Measurements from ENCODE around the gene RRP8. TPM values are rescaled to one million over a fixed set of nuclear protein-coding genes. Genes with fewer than 3 reads are reported as not detected.

Gene RRP8
- total and polyA plus RNA-seq, 2 donors (not counting 1 experiment from before 2014, with no cell fraction given): 8.6 to 29.4 TPM

- H3K4me1 Mint-ChIP-seq: no peaks in the 10 kb centered on the region
- no peaks in the 10 kb centered on the region for H3K9me3 Mint-ChIP-seq (ENCODE audit: insufficient read depth)
- ChIA-PET POLR2A (no interaction called here), CTCF (interaction anchor here (1.2 to 2.3 kb wide), 2 partner anchors 17 to 20 kb away, joined by 3 to 9 read pairs; no protein-coding TSS in a partner anchor)
- Histone ChIP-seq H4K20me1 (ENCODE audit: control insufficient read depth, insufficient read depth, low read length, poor library complexity, severe bottlenecking) (no peaks in the 10 kb centered on the region), H3K27ac (ENCODE audit: low read length in 2 of 2) (no peak overlapping the region), H3K27me3 (replicated peaks in 1 of 4; ENCODE audit: control extremely low read depth in 1 of 4, control insufficient read depth in 3 of 4, insufficient read depth in 4 of 4, low read length in 3 of 4) (no peaks in the 10 kb centered on the region), H3K4me1 (ENCODE audit: control insufficient read depth in 2 of 2, insufficient read depth in 2 of 2, low read length in 2 of 2) (no peaks in the 10 kb centered on the region), H3K4me2 (replicated peaks; ENCODE audit: low read depth, low read length, poor library complexity, severe bottlenecking) (no peak overlapping the region), H3K4me3 (ENCODE audit: control extremely low read depth in 1 of 5, extremely low read depth in 1 of 5, insufficient read depth in 1 of 5, low read depth in 2 of 5, low read length in 4 of 5) (no peak overlapping the region), H3K9me3 (ENCODE audit: control extremely low read depth in 1 of 3, control insufficient read depth in 2 of 3, insufficient read depth in 1 of 3, low read length in 2 of 3) (no peaks in the 10 kb centered on the region), H2AFZ (ENCODE audit: insufficient read depth, low read depth, low read length, poor library complexity, severe bottlenecking) (no peak overlapping the region), H3K36me3 (replicated peaks in 1 of 2; ENCODE audit: control extremely low read depth in 1 of 2, control insufficient read depth in 1 of 2, extremely low read depth in 1 of 2, insufficient read depth in 2 of 2, low read length in 1 of 2) (no peaks in the 10 kb centered on the region), H3K9ac (ENCODE audit: low read length) (no peak overlapping the region), H3K79me2 (ENCODE audit: control insufficient read depth, insufficient read depth, low read length) (no peaks in the 10 kb centered on the region)
- WGBS (ENCODE audit: insufficient coverage): 95% methylated on average over 2 of the region's 3 CpGs
- no peak for TF ChIP-seq CTCF (IDR thresholded peaks at IDR 0.05)
- no peak for TF ChIP-seq EZH2 (IDR thresholded peaks at IDR 0.05; ENCODE audit: borderline replicate concordance, insufficient read depth, low read depth, low read length, poor library complexity, severe bottlenecking)
- no peaks in the 10 kb centered on the region for H3K27me3 Mint-ChIP-seq
- no peak for ATAC-seq (ENCODE audit: low read depth)
- intact Hi-C loops (cut with micrococcal nuclease): no loop called here
- H3K4me3 Mint-ChIP-seq: no peak overlapping the region
- DNase-seq: no peak
- H3K27ac Mint-ChIP-seq: no peak overlapping the region
Measured at GRCh38 chr11:6548641-6549040, 54.8 kb downstream of the RRP8 start.

GRCh38 chr11:6548121-6548520, 55.3 kb downstream of the RRP8 start:
- Histone ChIP-seq H3K4me2 (replicated peaks; ENCODE audit: low read depth, low read length, poor library complexity, severe bottlenecking) (no peak overlapping the region), H3K9me3 (ENCODE audit: control extremely low read depth in 1 of 3, control insufficient read depth in 2 of 3, insufficient read depth in 1 of 3, low read length in 2 of 3) (no peaks in the 10 kb centered on the region), H3K4me1 (ENCODE audit: control insufficient read depth in 2 of 2, insufficient read depth in 2 of 2, low read length in 2 of 2) (no peaks in the 10 kb centered on the region), H3K27me3 (replicated peaks in 1 of 4; ENCODE audit: control extremely low read depth in 1 of 4, control insufficient read depth in 3 of 4, insufficient read depth in 4 of 4, low read length in 3 of 4) (no peaks in the 10 kb centered on the region), H3K79me2 (ENCODE audit: control insufficient read depth, insufficient read depth, low read length) (no peaks in the 10 kb centered on the region), H4K20me1 (ENCODE audit: control insufficient read depth, insufficient read depth, low read length, poor library complexity, severe bottlenecking) (no peaks in the 10 kb centered on the region), H3K36me3 (replicated peaks in 1 of 2; ENCODE audit: control extremely low read depth in 1 of 2, control insufficient read depth in 1 of 2, extremely low read depth in 1 of 2, insufficient read depth in 2 of 2, low read length in 1 of 2) (no peaks in the 10 kb centered on the region), H3K4me3 (ENCODE audit: control extremely low read depth in 1 of 5, extremely low read depth in 1 of 5, insufficient read depth in 1 of 5, low read depth in 2 of 5, low read length in 4 of 5) (no peak overlapping the region), H3K27ac (ENCODE audit: low read length in 2 of 2) (no peak overlapping the region), H3K9ac (ENCODE audit: low read length) (no peak overlapping the region), H2AFZ (ENCODE audit: insufficient read depth, low read depth, low read length, poor library complexity, severe bottlenecking) (no peak overlapping the region)
- H3K4me1 Mint-ChIP-seq: no peaks in the 10 kb centered on the region
- no peak for TF ChIP-seq EZH2 (IDR thresholded peaks at IDR 0.05; ENCODE audit: borderline replicate concordance, insufficient read depth, low read depth, low read length, poor library complexity, severe bottlenecking)
- no peak for TF ChIP-seq CTCF (IDR thresholded peaks at IDR 0.05)
- no peaks in the 10 kb centered on the region for H3K27me3 Mint-ChIP-seq
- no peak for ATAC-seq (ENCODE audit: low read depth)
- H3K9me3 Mint-ChIP-seq (ENCODE audit: insufficient read depth): no peaks in the 10 kb centered on the region
- H3K4me3 Mint-ChIP-seq: no peak overlapping the region
- ChIA-PET POLR2A (no interaction called here), CTCF (interaction anchor here (1.2 to 2.3 kb wide), 2 partner anchors 17 to 20 kb away, joined by 3 to 9 read pairs; no protein-coding TSS in a partner anchor)
- intact Hi-C loops (cut with micrococcal nuclease): no loop called here
- H3K27ac Mint-ChIP-seq: no peak overlapping the region
- 89% methylated on average over 1 of the region's 2 CpGs for whole genome bisulfite sequencing (ENCODE audit: insufficient coverage)
- no peak for DNase-seq

All from B cell (primary cell).